Liver (tissue), 9 donors: ENCODE results near the gene BTBD7. TPM values are rescaled to one million over a fixed set of nuclear protein-coding genes. Genes with fewer than 3 reads are reported as not detected.
"Not testable (repeated sequence)": the region's sequence is repeated elsewhere in the genome, so short reads cannot be mapped to it uniquely, and the experiment has no call there.

Experiments used
- DNase-seq: peaks from one replicate; pipeline ENCODE4 v3.0.0-alpha.2; 2017; ENCODE audit warnings: low spot score
- H3K27ac ChIP-seq, 2 donors: one replicate each; pipeline ENCODE4 v1.7.0; 2013; ENCODE audit warnings: inconsistent platforms in 2 of 2, low read length in 2 of 2, control low read depth in 1 of 2, low read depth in 1 of 2, mild to moderate bottlenecking in 1 of 2
- H3K27me3 ChIP-seq, 4 donors: one replicate each; pipeline versions ENCODE4 v1.6.1 to v1.7.0; 2013; ENCODE audit warnings: low read length in 3 of 4, inconsistent platforms in 1 of 4, mild to moderate bottlenecking in 1 of 4, moderate library complexity in 1 of 4; ENCODE audit not compliant: control insufficient read depth in 4 of 4, insufficient read depth in 4 of 4
- H3K36me3 ChIP-seq, 4 donors: one replicate each; pipeline versions ENCODE4 v1.6.1 to v1.7.0; 2013; ENCODE audit warnings: low read length in 3 of 4, mild to moderate bottlenecking in 3 of 4, low read depth in 1 of 4, moderate library complexity in 1 of 4; ENCODE audit not compliant: control insufficient read depth in 4 of 4, insufficient read depth in 3 of 4
- H3K4me1 ChIP-seq, 4 donors: one replicate each; pipeline versions ENCODE4 v1.6.1 to v1.7.0; 2013; ENCODE audit warnings: low read length in 3 of 4, mild to moderate bottlenecking in 3 of 4, moderate library complexity in 1 of 4; ENCODE audit not compliant: control insufficient read depth in 4 of 4, insufficient read depth in 4 of 4
- H3K4me3 ChIP-seq, 3 donors: one replicate each; pipeline versions ENCODE4 v1.6.1 to v1.7.0; 2013; ENCODE audit warnings: low read length in 3 of 3, control low read depth in 1 of 3, low read depth in 1 of 3, mild to moderate bottlenecking in 1 of 3
- H3K9ac ChIP-seq, 2 donors: one replicate each; pipeline ENCODE4 v1.7.0; 2013; ENCODE audit warnings: low read length in 2 of 2, mild to moderate bottlenecking in 2 of 2, moderate library complexity in 2 of 2, control low read depth in 1 of 2, low read depth in 1 of 2
- H3K9me3 ChIP-seq, 4 donors: one replicate each; pipeline versions ENCODE4 v1.6.1 to v1.7.0; 2013; ENCODE audit warnings: low read length in 3 of 4; ENCODE audit not compliant: control insufficient read depth in 4 of 4
- ATF3 ChIP-seq: IDR thresholded peaks from 2 replicates; pipeline ENCODE4 v1.6.1; 2016; ENCODE audit warnings: antibody characterized with exemption
- EGR1 ChIP-seq, 2 donors: IDR thresholded peaks; 2 replicates each; pipeline ENCODE4 v1.6.1; 2016 to 2018; ENCODE audit warnings: antibody characterized with exemption in 2 of 2, low read depth in 2 of 2
- FOXA1 ChIP-seq: IDR thresholded peaks from 2 replicates; pipeline ENCODE4 v1.6.1; 2016; ENCODE audit warnings: antibody characterized with exemption
- FOXA2 ChIP-seq: IDR thresholded peaks from 2 replicates; pipeline ENCODE4 v1.6.1; 2016; ENCODE audit warnings: antibody characterized with exemption
- GABPA ChIP-seq, 2 donors: IDR thresholded peaks in 1 of 2; conservative IDR thresholded peaks in 1 of 2; 2 replicates each; pipeline ENCODE4 v1.6.1; 2016; ENCODE audit warnings: antibody characterized with exemption in 2 of 2, mild to moderate bottlenecking in 1 of 2, moderate library complexity in 1 of 2
- HNF4A ChIP-seq, 2 donors: conservative IDR thresholded peaks; 2 replicates each; pipeline ENCODE4 v1.6.1; 2016; ENCODE audit warnings: antibody characterized with exemption in 2 of 2, mild to moderate bottlenecking in 2 of 2
- HNF4G ChIP-seq: IDR thresholded peaks from 2 replicates; pipeline ENCODE4 v1.6.1; 2016; ENCODE audit warnings: antibody characterized with exemption
- JUND ChIP-seq, 2 donors: IDR thresholded peaks; 2 replicates each; pipeline ENCODE4 v1.6.1; 2016; ENCODE audit warnings: antibody characterized with exemption in 2 of 2
- NR2F2 ChIP-seq: IDR thresholded peaks from 2 replicates; pipeline ENCODE4 v1.6.1; 2016; ENCODE audit warnings: antibody characterized with exemption
- RAD21 ChIP-seq, 2 donors: IDR thresholded peaks; 2 replicates each; pipeline ENCODE4 v1.6.1; 2016; ENCODE audit warnings: antibody characterized with exemption in 2 of 2, mild to moderate bottlenecking in 2 of 2
- REST ChIP-seq: IDR thresholded peaks from 2 replicates; pipeline ENCODE4 v1.6.1; 2016; ENCODE audit warnings: antibody characterized with exemption, mild to moderate bottlenecking
- RXRA ChIP-seq, 2 donors: IDR thresholded peaks; 2 replicates each; pipeline ENCODE4 v1.6.1; 2017 to 2018; ENCODE audit warnings: antibody characterized with exemption in 2 of 2, mild to moderate bottlenecking in 1 of 2
- SP1 ChIP-seq: IDR thresholded peaks from 2 replicates; pipeline ENCODE4 v1.6.1; 2018; ENCODE audit warnings: antibody characterized with exemption, mild to moderate bottlenecking
- TAF1 ChIP-seq: conservative IDR thresholded peaks from 2 replicates; pipeline ENCODE4 v1.6.1; 2016; ENCODE audit warnings: antibody characterized with exemption, mild to moderate bottlenecking
- YY1 ChIP-seq: IDR thresholded peaks from 2 replicates; pipeline ENCODE4 v1.6.1; 2016; ENCODE audit warnings: antibody characterized with exemption, mild to moderate bottlenecking
- WGBS: extraction: QIAGEN DNeasy Blood & Tissue Kit; methylation state at CpG from one replicate; pipeline ENCODE4 v1.1.7; 2013; 5-methylcytosine and 5-hydroxymethylcytosine counted together
- polyA plus RNA-seq, 2 donors: library from polyadenylated mRNA; stranded (reverse) in 1 of 2; unstranded in 1 of 2; fragments of 200-250 nt in 1 of 2; fragments of >200 nt in 1 of 2; fragmentation: Nextera tagmentation in 1 of 2; extraction: Ambion mirVana in 1 of 2; gene quantifications; one replicate each; pipeline versions ENCODE4 v1.2.1 to v1.2.3, GENCODE V29; 2013 to 2015
- total RNA-seq, 2 donors: library from RNA; depleted of rRNA; stranded (reverse); fragments of >200 nt; gene quantifications; one replicate each; pipeline ENCODE4 v1.2.3, GENCODE V29; 2014
- TF ChIP-seq, protein P1 (sequence below): IDR thresholded peaks from 2 replicates; pipeline ENCODE4 v1.6.1; 2016; ENCODE audit warnings: antibody characterized with exemption
- TF ChIP-seq, protein P2 (sequence below): IDR thresholded peaks from 2 replicates; pipeline ENCODE4 v1.6.1; 2016; ENCODE audit warnings: antibody characterized with exemption
- donor health status: healthy.
- donor health status: healthy.
- donor health status: healthy.
- donor health status: healthy.
- donor health status: healthy.

Gene BTBD7
- total and polyA plus RNA-seq, 4 donors = 4.4 to 17.7 (median 10.2) TPM

GRCh38 chr14:93239869-93240677 lies 92.8 kb downstream of the BTBD7 start:
- no peak for DNase-seq
- H3K4me1 ChIP-seq = no peaks in the 10 kb centered on the region
- no peaks in the 10 kb centered on the region for H3K27me3 ChIP-seq
- 96% methylated on average over 25 of the region's 25 CpGs for WGBS
- peaks cover 10 to 31% (median 26%) of the 10 kb centered on the region in 4 donors for H3K36me3 ChIP-seq
- no peak overlapping the region for H3K9ac ChIP-seq
- no peak overlapping the region for H3K27ac ChIP-seq
- H3K9me3 ChIP-seq = no peaks in the 10 kb centered on the region
- no peak for TF ChIP-seq RAD21 (IDR thresholded peaks at IDR 0.05)
- no peak for TF ChIP-seq FOXA2
- no peak for TF ChIP-seq HNF4G
- TF ChIP-seq YY1 = no peak
- no peak for TF ChIP-seq FOXA1
- no peak for TF ChIP-seq HNF4A (conservative IDR thresholded peaks at IDR 0.05)
- no peak for TF ChIP-seq EGR1 (IDR thresholded peaks at IDR 0.05; ENCODE audit: low read depth in 2 of 2)
- TF ChIP-seq ATF3 = no peak
- no peak for TF ChIP-seq TAF1
- TF ChIP-seq REST = no peak
- TF ChIP-seq, protein P1, sequence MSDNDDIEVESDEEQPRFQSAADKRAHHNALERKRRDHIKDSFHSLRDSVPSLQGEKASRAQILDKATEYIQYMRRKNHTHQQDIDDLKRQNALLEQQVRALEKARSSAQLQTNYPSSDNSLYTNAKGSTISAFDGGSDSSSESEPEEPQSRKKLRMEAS = no peak
- TF ChIP-seq SP1 = no peak
- TF ChIP-seq RXRA (IDR thresholded peaks at IDR 0.05) = no peak
- TF ChIP-seq JUND (IDR thresholded peaks at IDR 0.05) = no peak
- TF ChIP-seq, protein P2, sequence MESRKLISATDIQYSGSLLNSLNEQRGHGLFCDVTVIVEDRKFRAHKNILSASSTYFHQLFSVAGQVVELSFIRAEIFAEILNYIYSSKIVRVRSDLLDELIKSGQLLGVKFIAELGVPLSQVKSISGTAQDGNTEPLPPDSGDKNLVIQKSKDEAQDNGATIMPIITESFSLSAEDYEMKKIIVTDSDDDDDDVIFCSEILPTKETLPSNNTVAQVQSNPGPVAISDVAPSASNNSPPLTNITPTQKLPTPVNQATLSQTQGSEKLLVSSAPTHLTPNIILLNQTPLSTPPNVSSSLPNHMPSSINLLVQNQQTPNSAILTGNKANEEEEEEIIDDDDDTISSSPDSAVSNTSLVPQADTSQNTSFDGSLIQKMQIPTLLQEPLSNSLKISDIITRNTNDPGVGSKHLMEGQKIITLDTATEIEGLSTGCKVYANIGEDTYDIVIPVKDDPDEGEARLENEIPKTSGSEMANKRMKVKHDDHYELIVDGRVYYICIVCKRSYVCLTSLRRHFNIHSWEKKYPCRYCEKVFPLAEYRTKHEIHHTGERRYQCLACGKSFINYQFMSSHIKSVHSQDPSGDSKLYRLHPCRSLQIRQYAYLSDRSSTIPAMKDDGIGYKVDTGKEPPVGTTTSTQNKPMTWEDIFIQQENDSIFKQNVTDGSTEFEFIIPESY = no peak
- TF ChIP-seq NR2F2 = no peak
- H3K4me3 ChIP-seq = no peak overlapping the region

DNA sequence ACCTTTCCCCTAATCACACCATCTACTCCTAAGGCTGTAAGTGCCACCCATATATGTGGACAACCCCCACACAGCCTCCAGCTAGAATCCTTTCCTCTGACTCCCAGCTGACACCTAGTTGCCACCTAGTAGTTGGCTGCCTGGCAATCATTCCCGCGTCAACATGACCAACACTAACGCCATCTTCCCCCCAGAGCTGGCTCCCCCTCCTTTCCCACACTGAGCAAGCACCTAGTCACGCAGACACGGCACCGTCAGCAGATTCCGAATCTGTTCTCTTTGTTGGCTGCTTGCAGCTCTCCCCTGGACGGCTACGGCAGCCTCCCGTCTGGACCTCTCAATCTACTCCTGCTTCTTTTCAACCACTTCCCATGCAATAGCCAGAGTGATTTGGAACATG lies 98.0 kb downstream of the BTBD7 start:
- Histone ChIP-seq H3K27ac (no peak overlapping the region), H3K27me3 (no peaks in the 10 kb centered on the region), H3K4me3 (no peak overlapping the region), H3K36me3 (peaks cover 0 to 4% (median 2%) of the 10 kb centered on the region in 4 donors), H3K4me1 (peaks cover 0 to 9% (median 5%) of the 10 kb centered on the region in 4 donors), H3K9me3 (no peaks in the 10 kb centered on the region), H3K9ac (no peak overlapping the region)
- no peak for DNase-seq
- WGBS = 52% methylated on average over 10 of the region's 10 CpGs
- TF ChIP-seq JUND (IDR thresholded peaks at IDR 0.05) (no peak), HNF4G (no peak), REST (no peak), HNF4A (conservative IDR thresholded peaks at IDR 0.05) (no peak), NR2F2 (no peak), YY1 (no peak), GABPA (IDR thresholded peaks at IDR 0.05 in 1 of 2, conservative IDR thresholded peaks at IDR 0.05 in 1 of 2) (no peak)
- TF ChIP-seq, protein P1 = no peak

DNA sequence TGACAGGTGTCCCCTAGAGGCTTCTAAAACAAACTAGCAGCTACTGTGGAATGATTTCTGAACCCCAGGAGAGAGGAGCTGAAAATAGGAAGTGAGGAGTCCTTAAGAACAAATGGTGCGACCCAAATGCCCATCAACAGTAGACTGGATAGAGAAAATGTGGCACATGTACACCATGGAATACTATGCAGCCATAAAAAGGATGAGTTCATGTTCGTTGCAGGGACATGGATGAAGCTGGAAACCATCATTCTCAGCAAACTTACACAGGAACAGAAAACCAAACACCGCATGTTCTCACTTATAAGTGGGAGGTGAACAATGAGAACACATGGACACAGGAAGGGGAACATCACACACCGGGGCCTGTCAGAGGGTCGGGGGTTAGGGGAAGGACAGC lies 99.8 kb downstream of the BTBD7 start:
- H3K27me3 ChIP-seq, H3K9ac ChIP-seq, DNase-seq, H3K27ac ChIP-seq, H3K4me1 ChIP-seq, H3K36me3 ChIP-seq, H3K4me3 ChIP-seq, H3K9me3 ChIP-seq: not testable (repeated sequence)
- 90% methylated on average over 5 of the region's 5 CpGs for WGBS
